ENCODE measurements around the gene AMN1. TPM values are rescaled to one million over a fixed set of nuclear protein-coding genes. Genes with fewer than 3 reads are reported as not detected.
A peak's percentile ranks its signal among the peaks of the same experiment; 100 is the strongest.

AMN1 gene
- total and polyA plus RNA-seq, 2 of the 13 experiments (the other 11 are each of a cell fraction or from before 2014, with no cell fraction given), result 7.5 to 26.5 TPM

DNA sequence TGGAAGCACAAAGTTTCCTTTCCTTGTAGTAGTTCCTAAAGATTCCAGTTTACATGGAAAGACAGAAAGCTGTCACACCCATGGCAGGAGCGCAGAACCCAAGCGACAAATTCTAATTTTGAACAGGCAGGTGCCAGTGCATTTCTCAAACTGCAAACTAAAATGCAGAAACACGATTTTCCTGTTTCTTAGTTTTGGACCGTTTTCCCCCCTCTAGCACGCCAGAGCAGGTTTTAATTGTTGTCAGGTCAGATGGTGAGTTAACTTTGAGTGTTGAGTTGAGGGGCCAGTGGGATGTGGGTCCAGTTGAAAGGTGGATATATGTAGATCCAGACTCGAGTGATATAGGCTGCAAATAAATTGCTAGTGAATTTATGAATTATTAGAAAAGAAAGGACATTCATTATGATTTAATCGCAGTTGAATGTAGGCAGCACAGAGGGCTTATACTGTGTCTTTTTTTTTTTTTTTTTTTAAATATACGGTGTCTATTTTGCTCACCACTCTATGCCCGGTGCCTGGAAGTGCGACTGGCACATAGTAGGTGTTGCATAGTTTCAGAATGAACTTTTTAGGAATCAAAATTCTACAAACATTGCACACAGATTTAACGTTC, 70.2 kb downstream of the AMN1 start:
- ChIA-PET CTCF (ENCODE audit: low intra/inter-chr PET ratio, low total read pairs) (no interaction called here), POLR2A (interaction anchor here (0.8 to 1.5 kb wide), 4 partner anchors 10 to 1097 kb away, joined by 3 to 10 read pairs (median 3); partner anchors contain the start of genes AMN1 and YARS2)
- no peaks in the 10 kb centered on the region for H3K36me3 ChIP-seq (replicated peaks in 1 of 2; ENCODE audit: control insufficient read depth in 1 of 2, insufficient read depth in 2 of 2, low read length in 2 of 2)
- peak overlapping the region; percentile 90 for H2AFZ ChIP-seq (ENCODE audit: low read length)
- H4K20me1 ChIP-seq (ENCODE audit: insufficient read depth, low read length), result no peaks in the 10 kb centered on the region
- FAIRE-seq (no peak), ATAC-seq (peak; percentile 5), DNase-seq (ENCODE audit: low spot score) (no peak)
- H3K9ac ChIP-seq (ENCODE audit: insufficient read depth, low read depth, low read length), result peak overlapping the region; percentile 78
- peak overlapping the region; percentile 99 for H3K4me2 ChIP-seq (ENCODE audit: low read depth, low read length)
- WGBS (ENCODE audit: low lambda C conversion rate), result 8% methylated on average over 11 of the region's 11 CpGs
- in situ Hi-C loops (cut with HindIII; ENCODE audit: extremely low pct_ligation_motif_present, low pct_unique_long_range_greater_than_20kb), result loop anchor here (10.0 to 25.0 kb wide), 2 partner anchors 646 to 1004 kb away; no protein-coding TSS in a partner anchor
- BruUV-seq (replicated peaks), result no TSS peak
- H3K4me1 ChIP-seq (ENCODE audit: insufficient read depth, low read length), result peaks cover 15% of the 10 kb centered on the region
- H3K27ac ChIP-seq (ENCODE audit: extremely low read length, insufficient read depth, low read length), result peak overlapping the region; percentile 87
- no peaks in the 10 kb centered on the region for H3K79me2 ChIP-seq (ENCODE audit: insufficient read depth, low read length)
- no peaks in the 10 kb centered on the region for H3K9me3 ChIP-seq (ENCODE audit: low read length)
- intact Hi-C loops (cut with micrococcal nuclease; ENCODE audit: unreplicated experiment), result loop anchor here (5.0 kb wide), 1 partner anchor 304 kb away; no protein-coding TSS in a partner anchor
- peaks cover 0 to 8% of the 10 kb centered on the region in 2 experiments; a peak in 2 of 5 replicates for H3K27me3 ChIP-seq (ENCODE audit: control insufficient read depth in 1 of 2, insufficient read depth in 2 of 2, low read length in 2 of 2)
- H3K4me3 ChIP-seq (replicated peaks in 1 of 3; ENCODE audit: insufficient read depth in 1 of 3, low read depth in 2 of 3, low read length in 3 of 3), result peak overlapping the region; percentile 76 to 80 (median 78)
- no peak for TF ChIP-seq ZNF670 (CRISPR knock-in tag; IDR thresholded peaks at IDR 0.05; ENCODE audit: borderline replicate concordance)
- TF ChIP-seq, protein P1, sequence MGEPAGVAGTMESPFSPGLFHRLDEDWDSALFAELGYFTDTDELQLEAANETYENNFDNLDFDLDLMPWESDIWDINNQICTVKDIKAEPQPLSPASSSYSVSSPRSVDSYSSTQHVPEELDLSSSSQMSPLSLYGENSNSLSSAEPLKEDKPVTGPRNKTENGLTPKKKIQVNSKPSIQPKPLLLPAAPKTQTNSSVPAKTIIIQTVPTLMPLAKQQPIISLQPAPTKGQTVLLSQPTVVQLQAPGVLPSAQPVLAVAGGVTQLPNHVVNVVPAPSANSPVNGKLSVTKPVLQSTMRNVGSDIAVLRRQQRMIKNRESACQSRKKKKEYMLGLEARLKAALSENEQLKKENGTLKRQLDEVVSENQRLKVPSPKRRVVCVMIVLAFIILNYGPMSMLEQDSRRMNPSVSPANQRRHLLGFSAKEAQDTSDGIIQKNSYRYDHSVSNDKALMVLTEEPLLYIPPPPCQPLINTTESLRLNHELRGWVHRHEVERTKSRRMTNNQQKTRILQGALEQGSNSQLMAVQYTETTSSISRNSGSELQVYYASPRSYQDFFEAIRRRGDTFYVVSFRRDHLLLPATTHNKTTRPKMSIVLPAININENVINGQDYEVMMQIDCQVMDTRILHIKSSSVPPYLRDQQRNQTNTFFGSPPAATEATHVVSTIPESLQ (CRISPR knock-in tag; conservative IDR thresholded peaks at IDR 0.05), result no peak
- TF ChIP-seq TP53 (CRISPR knock-in tag; conservative IDR thresholded peaks at IDR 0.05), result no peak
- no peak for TF ChIP-seq HOXA7 (CRISPR knock-in tag; IDR thresholded peaks at IDR 0.05)
- TF ChIP-seq ZFP90 (CRISPR knock-in tag; IDR thresholded peaks at IDR 0.05; ENCODE audit: borderline replicate concordance), result no peak
- no peak for TF ChIP-seq ZNF256 (CRISPR knock-in tag; conservative IDR thresholded peaks at IDR 0.05)
- 0 out of 2 replicates have a peak, but pooled peaks have one; percentile 37 for TF ChIP-seq CREB3 (CRISPR knock-in tag; IDR thresholded peaks at IDR 0.05)
- no peak for TF ChIP-seq ZNF747 (CRISPR knock-in tag; IDR thresholded peaks at IDR 0.05; ENCODE audit: borderline replicate concordance)
- no peak for TF ChIP-seq IKZF4 (CRISPR knock-in tag; IDR thresholded peaks at IDR 0.05; ENCODE audit: borderline replicate concordance, low read depth, not compliant biosample characterization)
- no peak for TF ChIP-seq SMAD1 (CRISPR knock-in tag; IDR thresholded peaks at IDR 0.05; ENCODE audit: borderline replicate concordance, low read depth)
- TF ChIP-seq ZKSCAN1 (IDR thresholded peaks at IDR 0.05; ENCODE audit: low read length), result peak; percentile 88; the same call in 1 of the 2 replicates
- TF ChIP-seq BORCS8-MEF2B (CRISPR knock-in tag; IDR thresholded peaks at IDR 0.05), result no peak
- no peak for TF ChIP-seq ZNF710 (CRISPR knock-in tag; IDR thresholded peaks at IDR 0.05; ENCODE audit: borderline replicate concordance)
- TF ChIP-seq, protein P2, sequence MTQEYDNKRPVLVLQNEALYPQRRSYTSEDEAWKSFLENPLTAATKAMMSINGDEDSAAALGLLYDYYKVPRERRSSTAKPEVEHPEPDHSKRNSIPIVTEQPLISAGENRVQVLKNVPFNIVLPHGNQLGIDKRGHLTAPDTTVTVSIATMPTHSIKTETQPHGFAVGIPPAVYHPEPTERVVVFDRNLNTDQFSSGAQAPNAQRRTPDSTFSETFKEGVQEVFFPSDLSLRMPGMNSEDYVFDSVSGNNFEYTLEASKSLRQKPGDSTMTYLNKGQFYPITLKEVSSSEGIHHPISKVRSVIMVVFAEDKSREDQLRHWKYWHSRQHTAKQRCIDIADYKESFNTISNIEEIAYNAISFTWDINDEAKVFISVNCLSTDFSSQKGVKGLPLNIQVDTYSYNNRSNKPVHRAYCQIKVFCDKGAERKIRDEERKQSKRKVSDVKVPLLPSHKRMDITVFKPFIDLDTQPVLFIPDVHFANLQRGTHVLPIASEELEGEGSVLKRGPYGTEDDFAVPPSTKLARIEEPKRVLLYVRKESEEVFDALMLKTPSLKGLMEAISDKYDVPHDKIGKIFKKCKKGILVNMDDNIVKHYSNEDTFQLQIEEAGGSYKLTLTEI (CRISPR knock-in tag; conservative IDR thresholded peaks at IDR 0.05), result no peak
- no peak for TF ChIP-seq MATR3 (CRISPR knock-in tag; IDR thresholded peaks at IDR 0.05)

Measured in HepG2 (cell line).